ENCODE data around the gene KIF1B.
"Not testable (repeated sequence)": the region's sequence is repeated elsewhere in the genome, so short reads cannot be mapped to it uniquely, and the experiment has no call there.

Gene KIF1B

DNA sequence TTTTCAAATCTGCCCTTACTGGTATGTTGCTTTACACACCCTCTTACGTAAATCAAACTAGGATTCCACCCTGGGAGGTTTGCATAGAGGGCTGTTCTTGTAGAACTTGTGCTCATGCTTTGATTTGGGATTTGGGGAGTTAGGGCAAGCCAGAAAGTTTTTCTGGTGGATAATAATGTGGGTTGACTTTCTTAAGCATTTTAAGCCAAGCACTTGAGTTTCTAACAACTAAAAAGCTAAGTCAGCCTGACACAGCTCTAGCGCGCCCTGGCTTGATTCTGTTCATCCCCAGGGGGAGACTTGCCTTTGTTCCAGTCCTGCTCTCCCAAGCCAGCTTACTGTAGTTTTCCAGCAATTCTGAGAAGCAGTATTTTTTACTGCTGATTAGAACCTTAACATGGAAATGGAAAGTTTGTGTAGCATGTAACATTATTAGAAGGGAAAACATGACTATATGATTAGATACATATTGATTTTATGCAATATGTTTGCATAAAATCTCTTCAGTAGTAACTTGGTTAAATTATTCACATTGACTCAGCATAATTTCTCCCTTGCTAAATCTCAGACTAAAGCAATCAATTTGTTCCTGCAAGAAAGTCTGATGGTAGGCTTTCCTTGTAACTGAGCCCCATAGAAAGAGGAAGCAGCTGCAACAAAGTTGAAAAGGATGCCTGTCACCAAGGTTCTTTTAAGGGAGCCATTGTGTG, 177.5 kb downstream of the KIF1B start:
- DNase-seq (ENCODE audit: low read depth) = no peak

DNA sequence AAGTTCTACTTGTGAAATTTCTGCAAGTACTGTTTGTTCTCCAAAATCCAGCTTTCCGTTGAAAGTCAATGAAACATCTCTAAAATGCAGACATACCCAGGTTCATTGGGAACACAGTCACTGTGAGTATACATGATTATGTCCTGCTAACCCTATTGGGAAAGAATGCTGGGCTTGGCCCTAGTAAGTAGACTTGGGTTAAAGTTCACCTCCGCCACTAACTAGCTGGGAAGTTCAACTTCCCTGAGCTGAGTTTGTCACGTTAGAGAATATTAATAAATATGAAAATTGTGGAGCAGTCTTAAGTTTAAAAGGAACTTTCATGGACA, 178.0 kb downstream of the KIF1B start:
- DNase-seq (ENCODE audit: low read depth) = no peak

DNA sequence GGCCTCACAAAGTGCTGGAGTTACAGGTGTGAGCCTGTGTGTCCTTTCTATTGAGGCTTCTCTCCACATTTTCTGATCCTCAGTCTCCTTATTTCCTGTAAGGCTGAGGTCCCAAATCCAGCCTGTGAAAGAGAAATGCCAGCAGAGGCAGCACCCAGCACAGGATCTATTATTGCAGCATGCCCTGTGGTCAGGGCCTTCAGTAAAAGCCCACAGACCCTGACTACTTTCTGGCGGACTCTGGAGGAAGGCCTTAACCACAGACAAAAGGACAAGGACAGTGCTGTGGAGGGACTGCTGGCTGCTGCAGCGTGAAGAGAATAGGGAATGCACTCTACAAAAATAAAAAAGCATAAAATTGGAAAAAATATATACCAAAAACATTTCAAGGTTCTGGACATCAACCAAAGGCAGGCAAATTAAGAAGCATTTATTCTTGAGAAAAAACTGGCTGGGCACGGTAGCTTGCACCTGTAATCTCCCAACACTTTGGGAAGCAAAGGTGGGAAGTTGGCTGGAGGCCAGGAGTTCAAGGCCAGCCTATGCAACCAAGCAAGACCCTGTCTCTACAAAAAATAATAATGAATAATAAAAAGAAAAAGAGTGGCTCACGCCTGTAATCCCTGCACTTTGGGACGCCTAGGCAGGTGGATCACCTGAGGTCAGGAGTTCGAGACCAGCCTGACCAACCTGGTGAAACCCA, 179.1 kb downstream of the KIF1B start:
- no peak for DNase-seq (ENCODE audit: low read depth)

DNA sequence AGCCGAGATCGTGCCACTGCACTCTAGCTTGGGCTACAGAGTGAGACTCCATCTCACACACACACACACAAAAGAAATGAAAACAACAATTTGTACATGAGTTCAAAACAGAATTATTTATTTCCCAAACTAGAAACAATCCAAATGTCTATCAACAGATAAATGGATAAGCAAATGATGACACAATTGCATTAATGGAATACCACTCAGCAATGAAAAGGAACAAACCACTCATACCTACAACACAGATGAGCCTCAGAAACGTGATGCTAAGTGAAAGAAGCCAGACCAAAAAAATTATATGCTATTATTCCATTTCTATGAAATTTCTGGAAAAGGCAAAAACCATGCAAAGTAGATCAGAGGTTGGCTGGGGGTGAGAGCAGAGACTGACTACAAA, 186.5 kb downstream of the KIF1B start:
- DNase-seq (ENCODE audit: low read depth) = no peak

DNA sequence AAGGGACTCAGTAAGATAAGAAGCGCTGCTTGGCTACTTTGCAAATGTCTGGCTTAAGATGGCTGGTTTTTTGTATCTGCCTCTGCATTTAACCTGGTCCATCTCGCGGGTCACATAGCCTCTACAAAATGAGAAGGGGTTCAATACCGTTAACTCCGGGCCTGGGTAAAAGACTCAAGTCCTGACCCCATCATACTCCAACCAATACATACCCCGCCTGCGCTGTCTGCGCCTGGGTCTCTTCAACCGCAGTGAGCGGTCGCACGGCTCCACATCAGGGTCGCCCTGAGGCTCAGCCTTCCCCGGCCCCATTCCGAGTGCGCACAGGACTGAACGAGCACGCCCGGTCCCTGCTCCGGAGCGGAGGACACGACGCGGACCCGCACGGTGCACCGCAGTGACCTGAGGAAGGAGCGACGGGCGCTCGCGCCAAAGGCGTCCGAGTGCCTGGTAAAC, 187.9 kb downstream of the KIF1B start:
- no peak for DNase-seq (ENCODE audit: low read depth)

DNA sequence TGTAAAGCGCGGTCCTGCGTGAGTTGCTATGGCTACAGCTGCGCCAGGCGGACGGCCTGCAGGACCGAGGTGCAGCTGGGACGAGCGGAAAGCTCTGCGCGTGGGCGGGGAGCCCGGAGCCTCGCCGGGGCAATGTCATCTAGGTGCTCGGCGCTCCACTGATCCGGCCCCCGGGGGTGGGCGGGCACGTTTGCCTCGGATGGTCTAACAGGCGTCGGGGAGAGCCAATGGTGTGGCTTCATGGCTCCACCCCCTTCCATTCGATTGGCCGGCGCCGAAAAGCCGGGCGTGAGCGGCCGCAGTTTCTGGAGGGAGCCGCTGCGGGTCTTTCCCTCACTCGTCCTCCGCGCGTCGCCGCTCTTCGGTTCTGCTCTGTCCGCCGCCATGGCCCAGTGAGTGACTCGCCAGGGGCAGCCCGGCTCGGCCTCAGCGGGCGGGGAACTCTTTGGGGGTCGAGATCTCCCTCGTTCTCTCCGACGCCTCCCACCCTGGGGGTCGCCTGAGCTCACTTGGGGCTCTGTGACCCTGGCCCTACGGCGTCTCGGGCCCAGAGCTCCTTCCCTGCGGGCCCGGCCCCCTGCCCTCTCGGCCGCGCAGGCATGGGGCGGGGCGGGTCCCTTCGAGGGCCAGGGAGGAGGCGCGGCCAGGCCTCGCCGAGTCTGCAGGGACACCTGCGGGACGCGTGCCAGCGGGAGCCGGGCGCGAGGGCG, 188.5 kb downstream of the KIF1B start, which contains the start of gene PGD:
Gene PGD (plus strand): TSS at position 331 of the 710 bp plus-strand sequence. CDS start 54 bp downstream, at position 385.
- peak; percentile 91 for DNase-seq (ENCODE audit: low read depth)

DNA sequence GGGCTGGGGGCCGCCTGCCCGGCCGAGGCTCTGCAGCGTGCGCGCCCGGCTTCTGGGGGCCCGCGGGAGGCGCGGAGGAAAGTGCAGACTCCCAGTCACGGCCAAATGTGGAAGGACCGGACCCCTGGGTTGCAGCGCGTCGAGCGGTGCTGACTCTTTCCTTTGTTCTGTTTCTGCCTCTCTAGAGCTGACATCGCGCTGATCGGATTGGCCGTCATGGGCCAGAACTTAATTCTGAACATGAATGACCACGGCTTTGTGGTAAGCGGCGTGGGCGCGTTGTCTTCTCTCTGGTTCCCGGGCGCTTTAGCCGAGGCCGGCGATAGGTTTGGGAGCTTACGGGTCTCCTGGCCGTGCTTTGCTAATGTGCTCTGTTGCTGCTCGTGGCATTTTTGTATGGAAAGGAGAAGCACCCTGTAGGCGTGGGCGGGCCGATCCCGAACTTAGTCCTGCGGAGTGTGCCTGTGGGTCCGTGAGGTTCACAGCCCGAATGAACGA, 189.1 kb downstream of the KIF1B start:
- DNase-seq (ENCODE audit: low read depth) = no peak

DNA sequence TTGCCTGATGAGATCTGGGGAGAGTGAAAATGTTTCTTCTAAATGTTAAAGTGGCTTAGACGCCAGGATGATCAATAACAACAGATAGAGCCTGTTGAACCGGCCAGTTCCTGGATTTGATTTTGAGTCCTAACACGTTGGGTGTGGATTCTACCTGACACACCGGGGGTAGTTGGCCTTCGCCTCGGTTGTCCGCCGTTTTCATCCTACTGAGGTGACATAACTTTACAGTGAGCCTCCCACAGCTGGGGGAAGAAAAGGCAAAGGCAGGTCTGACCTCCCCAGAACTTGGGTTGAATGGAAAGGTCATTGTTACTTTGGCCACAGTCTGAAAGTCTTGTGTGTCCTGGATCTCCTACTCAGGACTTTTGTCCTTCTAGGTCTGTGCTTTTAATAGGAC, 189.6 kb downstream of the KIF1B start:
- DNase-seq (ENCODE audit: low read depth) = no peak

DNA sequence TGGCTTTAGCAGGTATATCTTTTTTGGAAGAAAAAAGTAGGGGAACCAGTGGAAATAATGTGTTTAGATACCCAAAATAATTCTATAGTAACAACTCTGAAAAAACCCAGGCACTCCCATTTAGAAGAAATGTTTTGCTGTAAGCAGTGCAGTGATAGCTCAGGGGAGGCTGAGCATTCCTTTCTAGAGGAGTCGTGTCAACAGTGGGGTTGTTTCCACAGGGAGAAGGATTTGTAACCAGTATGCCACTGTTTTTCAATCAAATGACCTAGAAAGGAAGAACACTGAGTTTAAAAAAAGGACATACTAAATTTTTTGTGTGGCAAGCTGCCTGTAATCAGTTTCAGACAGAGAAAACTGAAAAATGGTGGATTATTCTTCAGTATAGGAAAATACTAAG, 190.9 kb downstream of the KIF1B start:
- DNase-seq (ENCODE audit: low read depth) = no peak

DNA sequence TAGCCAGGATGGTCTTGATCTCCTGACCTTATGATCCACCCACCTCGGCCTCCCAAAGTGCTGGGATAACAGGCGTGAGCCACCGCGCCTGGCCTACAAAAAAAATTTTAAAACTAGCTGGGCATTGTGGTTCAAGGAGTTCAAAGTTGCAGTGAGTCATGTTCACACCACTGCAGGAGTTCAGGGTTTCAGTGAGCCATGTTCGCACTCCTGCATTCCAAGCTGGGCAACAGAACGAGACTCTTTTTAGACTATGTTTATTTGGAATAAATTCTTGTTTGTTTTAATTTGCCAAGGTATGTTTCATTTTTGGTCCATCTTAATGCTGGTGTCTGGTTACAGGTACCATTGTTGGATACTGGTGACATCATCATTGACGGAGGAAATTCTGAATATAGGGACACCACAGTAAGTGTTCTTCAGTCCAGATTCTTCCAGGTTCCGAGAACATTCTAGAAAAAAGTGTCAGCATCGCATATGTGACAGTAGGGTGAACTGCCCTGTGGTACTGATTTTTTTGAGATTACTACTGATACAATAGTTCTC, 192.4 kb downstream of the KIF1B start:
- DNase-seq (ENCODE audit: low read depth) = no peak

DNA sequence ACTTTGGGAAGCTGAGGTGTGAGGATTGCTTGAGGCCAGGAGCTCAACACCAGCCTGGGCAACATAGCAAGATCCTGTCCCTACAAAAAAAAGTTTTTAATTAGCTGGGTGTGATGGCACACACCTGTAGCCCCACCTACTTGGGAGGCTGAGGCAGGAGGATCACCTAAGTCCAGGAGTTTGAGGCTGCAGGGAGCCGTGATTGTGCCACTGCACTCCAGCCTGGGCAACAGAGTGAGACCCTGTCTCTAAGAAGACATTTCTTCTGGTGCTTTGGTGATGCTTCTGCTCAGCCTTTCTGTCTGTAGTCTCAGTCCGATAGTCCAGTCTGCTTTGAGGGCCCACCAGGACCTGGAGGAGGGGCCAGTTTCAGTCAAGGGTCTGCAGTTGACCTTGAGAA, 196.8 kb downstream of the KIF1B start:
- no peak for DNase-seq (ENCODE audit: low read depth)

DNA sequence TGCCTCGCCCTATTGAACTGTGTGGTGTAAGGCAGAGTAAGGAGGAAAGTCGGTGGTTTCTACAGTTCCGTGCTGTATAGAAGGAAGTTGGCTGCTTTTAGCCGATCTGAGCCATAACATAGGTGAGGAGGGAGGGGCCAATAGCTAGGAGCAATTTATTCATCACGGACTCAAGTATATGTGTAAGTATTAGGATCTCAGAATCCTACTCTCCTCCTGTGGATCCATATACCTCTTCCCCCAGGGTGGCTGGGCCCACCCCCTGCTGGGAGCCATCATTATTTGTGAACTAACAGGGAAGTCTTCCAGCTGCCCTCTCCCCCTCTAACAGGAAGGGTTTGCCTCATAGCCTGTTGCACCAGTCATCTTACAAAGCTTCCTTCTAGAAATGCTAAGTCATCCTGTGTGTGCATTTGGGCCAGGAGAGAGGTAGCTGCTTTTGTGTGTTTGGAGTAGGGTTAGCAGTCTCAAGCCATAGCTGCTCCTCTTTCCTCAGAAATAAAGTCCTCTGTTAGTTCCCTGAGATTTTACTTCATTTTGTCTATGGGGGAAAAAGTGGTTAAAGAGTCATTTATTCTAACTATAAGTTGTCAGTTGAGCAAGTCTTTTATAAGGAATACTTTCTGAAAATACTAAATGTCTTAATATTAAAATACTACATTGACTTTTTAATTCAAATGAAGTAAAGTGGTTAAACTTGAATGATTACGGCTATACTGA, 205.0 kb downstream of the KIF1B start:
- DNase-seq (ENCODE audit: low read depth) = no peak

DNA sequence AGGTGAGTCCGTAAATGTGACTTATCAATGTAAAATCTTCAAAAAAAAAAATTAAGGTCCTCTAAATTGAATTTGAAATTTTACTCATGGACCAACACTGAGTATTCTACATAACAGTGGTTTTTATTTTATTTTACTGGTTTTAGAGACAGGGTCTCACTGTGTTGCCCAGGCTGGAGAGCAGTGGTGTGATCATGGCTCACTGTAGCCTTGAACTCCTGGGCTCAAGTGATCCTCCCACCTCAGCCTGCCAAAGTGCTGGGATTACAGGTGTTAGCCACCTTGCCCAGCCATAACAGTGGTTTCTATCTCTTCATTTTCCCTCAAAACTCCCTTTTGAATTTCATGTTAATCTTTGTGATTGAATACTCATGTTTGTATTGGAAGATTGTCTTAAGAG, 205.6 kb downstream of the KIF1B start:
- DNase-seq (ENCODE audit: low read depth) = not testable (repeated sequence)

DNA sequence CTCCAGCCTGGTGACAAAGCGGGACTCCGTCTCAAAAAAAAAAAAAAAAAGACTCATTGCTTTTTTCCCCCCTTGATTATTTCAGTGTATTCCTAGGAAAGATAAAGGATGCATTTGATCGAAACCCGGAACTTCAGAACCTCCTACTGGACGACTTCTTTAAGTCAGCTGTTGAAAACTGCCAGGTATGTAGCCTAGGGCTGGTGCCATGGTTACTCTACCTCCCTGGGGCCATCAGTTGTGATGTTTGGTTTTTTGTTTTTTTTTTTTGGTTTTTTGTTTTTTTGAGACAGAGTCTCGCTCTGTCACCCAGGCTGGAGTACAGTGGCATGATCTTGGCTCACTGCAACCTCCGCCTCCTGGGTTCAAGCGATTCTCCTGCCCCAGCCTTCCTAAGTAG, 208.4 kb downstream of the KIF1B start:
- DNase-seq (ENCODE audit: low read depth) = not testable (repeated sequence)

DNA sequence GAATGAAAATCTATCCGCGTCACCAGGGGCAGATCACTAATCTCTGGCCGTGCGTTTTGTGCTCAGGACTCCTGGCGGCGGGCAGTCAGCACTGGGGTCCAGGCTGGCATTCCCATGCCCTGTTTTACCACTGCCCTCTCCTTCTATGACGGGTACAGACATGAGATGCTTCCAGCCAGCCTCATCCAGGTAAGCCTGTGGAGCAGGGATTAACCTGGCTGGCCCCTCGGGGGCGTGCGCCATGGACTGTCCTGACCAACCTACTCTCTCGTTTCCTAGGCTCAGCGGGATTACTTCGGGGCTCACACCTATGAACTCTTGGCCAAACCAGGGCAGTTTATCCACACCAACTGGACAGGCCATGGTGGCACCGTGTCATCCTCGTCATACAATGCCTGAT, 209.0 kb downstream of the KIF1B start:
- DNase-seq (ENCODE audit: low read depth) = no peak

DNA sequence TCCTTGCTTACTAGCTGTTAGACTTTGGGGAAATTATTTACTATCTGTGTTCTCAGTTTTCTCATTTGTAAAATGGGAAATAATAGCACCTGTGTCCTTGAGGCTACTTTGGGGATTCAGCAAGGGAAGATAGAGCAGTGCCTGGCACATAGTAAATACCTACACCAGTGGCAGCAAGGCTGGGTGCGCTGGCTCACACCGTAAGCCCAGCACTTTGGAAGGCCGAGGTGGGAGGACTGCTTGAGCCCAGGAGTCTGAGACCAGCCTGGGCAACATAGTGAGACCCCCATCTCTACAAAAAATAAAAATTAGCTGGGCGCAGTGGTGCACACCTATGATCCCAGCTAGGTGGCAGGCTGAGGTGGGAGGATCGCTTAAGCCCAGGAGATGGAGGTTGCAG, 211.3 kb downstream of the KIF1B start:
- no peak for DNase-seq (ENCODE audit: low read depth)

DNA sequence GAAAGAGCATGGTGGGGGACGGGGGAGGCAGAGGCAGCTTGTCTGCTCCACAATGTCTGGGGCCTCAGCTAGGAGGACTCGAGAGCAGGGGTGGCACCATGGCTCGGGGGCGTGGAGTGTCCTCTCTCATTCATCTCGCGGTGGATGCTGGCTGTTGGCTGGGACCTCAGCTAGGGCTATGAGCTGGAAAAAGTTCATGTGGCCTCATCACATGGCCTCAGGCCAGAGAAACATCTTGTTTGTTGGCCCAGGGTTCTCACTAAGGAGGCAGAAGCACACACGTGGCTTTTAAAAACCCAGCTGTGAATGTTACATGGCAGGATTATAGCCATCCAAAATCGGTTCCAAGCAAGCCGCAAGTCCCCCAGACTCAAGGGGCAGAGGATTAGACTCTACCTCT, 213.7 kb downstream of the KIF1B start:
- no peak for DNase-seq (ENCODE audit: low read depth)

DNA sequence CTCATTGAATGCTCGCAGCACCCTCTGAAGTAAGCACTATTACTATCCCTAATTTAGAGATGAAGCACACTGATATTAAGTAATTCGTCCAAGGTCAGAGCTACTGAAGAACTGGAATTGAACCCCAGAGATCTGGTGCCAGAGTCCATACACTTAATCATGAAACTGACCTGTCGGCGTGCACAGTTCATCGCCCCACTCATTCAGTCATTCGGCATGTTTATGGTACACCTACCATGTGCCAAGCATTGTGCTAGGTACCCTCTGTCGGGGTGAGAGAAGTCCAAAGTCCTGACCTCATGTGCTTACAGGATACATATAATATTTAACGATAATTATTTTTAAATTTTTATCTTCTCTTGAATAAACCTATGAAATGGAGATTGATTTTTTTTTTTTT, 214.3 kb downstream of the KIF1B start:
- DNase-seq (ENCODE audit: low read depth) = no peak

DNA sequence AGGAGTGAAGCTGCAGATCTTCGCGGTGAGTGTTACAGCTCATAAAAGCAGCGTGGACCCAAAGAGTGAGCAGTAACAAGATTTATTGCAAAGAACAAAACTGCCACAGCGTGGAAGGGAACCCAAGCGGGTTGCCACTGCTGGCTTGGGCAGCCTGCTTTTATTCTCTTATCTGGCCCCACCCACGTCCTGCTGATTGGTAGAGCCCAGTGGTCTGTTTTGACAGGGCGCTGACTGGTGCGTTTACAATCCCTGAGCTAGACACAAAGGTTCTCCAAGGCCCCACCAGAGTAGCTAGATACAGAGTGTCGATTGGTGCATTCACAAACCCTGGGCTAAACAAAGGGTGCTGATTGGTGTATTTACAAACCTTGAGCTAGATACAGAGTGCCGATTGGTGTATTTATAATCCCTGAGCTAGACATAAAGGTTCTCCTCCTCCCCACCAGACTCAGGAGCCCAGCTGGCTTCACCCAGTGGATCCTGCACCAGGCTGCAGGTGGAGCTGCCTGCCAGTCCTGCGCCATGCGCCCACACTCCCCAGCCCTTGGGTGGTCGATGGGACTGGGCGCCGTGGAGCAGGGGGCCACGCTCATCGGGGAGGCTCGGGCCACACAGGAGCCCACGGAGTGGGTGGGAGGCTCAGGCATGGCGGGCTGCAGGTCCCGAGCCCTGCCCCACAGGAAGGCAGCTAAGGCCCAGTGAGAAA, 215.6 kb downstream of the KIF1B start:
- DNase-seq (ENCODE audit: low read depth) = not testable (repeated sequence)

DNA sequence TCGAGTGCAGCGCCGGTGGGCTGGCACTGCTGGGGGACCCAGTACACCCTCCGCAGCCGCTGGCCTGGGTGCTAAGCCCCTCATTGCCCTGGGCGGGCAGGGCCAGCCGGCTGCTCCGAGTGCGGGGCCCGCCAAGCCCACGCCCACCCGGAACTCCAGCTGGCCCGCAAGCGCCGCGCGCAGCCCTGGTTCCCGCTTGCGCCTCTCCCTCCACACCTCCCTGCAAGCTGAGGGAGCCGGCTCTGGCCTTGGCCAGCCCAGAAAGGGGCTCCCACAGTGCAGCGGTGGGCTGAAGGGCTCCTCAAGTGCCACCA, 216.1 kb downstream of the KIF1B start:
- not testable (repeated sequence) for DNase-seq (ENCODE audit: low read depth)

DNA sequence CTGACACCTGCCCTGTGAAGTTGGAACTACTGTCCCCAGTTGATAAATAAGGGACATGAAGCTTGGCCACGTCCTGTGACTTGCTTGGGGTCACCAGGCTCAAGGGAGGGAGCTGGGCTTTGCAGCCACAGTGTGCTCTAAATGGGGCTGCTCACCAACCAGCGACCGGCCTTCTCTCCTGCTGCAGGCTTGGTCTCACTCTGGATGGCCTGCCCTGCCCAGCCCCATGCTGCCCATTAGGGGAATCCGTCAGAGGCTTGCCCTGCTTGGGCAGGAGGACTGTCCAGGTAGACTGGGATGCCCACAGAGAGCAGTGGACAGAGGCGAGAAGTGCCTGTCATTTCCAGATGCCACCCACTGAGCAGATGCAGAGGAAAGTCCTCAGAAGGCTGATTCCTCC, 218.6 kb downstream of the KIF1B start:
- no peak for DNase-seq (ENCODE audit: low read depth)

DNA sequence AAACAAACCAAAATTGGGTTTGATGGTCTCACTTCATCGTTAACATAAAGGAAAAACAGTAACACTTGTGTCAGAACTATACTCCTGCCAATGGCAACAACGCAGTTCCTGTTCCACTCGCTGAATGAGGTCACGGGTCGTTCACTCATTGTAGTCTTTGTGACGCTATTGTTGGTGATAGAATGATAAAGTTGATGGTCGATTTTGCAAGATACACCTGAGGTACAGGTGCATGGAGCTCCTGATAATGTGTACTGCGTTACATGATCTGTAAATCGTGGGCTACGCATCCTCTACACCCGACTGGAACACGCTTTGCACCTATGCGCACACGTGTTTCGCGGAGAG, 219.5 kb downstream of the KIF1B start:
- no peak for DNase-seq (ENCODE audit: low read depth)
